ENCODE measurements around the gene SSNA1.

The SSNA1 gene

DNA sequence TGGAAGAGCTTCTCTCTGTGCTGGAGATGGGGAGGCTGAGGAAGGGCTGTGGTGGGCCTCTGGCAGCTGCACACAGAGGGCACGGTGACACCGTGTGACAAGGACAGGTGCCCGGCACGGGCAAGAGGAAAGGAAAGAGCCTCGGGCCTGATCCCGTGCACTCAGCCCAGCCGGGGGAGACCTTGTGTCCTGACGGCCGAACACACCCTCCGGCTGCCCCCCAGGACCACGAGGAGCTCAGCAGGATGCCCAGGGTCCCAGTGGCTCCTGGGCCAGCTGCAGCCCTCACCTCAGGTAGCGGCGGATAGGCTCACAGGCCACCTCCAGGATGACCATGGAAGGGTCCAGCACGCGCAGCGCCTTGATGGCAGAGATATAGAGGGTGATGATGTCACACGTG, 5.6 kb upstream of the SSNA1 start:
- DNase-seq (ENCODE audit: low read depth in 3 of 3) = no peak

DNA sequence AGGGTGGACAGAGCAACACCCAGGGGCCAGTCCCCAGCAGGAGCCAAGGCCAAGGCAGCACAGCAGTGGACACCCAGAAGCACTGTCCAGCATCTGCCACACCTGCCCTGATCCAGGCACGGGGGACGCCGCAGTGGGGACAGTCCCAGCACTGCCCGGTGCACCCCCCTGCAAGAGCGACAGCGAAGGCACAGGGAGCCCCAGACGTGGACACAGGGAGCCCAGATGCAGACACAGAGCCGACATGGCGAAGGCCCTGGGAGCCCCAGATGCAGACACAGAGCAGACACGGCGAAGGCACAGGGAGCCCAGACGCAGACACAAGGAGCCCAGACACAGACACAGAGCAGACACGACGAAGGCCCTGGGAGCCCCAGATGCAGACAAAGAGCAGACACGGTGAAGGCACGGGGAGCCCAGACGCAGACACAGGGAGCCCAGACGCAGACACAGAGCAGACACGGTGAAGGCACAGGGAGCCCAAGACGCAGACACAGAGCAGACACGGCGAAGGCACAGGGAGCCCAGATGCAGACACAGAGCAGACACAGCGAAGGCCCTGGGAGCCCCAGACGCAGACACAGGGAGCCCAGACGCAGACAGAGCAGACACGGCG, 4.4 kb upstream of the SSNA1 start:
- DNase-seq (ENCODE audit: low read depth in 3 of 3) = no peak

DNA sequence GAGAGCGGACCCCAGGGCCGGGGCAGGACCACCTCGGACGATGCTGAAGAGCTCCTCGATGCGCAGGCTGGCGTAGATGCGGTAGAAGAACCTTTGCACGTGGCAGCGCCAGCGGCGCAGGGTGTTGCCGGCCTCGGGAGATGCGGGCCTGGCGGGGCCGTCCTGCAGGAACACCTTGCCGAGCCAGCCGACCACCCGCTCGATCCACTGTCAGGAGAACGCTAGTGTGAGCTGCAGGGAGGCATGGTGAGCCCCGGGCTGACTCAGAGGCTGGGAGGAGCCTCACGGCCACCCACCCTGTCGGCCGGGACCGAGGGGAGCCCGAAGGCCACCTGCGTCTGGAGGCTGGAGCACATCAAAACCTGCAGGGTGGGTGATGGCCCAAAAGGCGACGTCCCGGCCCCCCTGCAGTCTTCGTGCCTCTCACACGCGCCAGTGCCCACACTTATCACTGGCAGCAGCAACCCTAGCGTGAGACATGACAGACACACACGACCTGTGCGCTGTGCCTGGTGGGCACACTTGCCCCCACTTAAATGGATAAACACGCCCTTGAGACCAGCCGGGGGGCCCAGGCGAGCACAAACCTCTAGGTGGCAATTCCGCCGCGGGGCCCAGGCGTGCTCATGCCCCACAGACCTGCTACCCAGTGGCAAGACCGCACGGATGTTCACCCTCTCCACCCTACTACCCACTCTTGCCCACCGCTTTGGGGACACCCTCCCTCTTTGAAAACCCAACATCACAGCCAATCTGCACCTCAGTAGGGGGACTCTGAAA, 3.4 kb upstream of the SSNA1 start:
- DNase-seq (ENCODE audit: low read depth in 3 of 3) = no peak

GRCh38 chr9:137185921-137186320, 2.6 kb upstream of the SSNA1 start:
- no peak for DNase-seq (ENCODE audit: low read depth in 3 of 3)

DNA sequence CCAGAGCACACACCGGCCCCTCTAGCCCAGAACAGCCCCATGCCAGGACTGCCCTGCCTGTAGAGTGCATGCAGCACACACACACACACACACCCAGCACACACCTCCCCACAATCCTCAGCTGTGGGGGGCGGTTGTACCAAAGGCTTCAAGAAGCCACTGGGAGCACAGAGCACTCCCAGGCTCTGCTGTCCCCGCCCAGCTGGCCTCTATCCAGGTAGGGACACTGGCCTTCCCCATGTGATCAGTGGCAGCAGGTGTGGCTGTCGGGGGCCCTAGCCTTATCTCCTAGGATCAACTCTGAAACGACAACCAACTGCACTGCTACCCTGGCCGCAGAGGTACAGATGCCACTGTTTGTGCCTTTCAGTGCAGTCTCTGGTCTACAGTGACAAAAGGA, 2.1 kb upstream of the SSNA1 start:
- no peak for DNase-seq (ENCODE audit: low read depth in 3 of 3)

- DNase-seq (ENCODE audit: low read depth in 3 of 3) = no peak
These were observed 1.1 kb upstream of the SSNA1 start for GRCh38 chr9:137187386-137187785.

DNA sequence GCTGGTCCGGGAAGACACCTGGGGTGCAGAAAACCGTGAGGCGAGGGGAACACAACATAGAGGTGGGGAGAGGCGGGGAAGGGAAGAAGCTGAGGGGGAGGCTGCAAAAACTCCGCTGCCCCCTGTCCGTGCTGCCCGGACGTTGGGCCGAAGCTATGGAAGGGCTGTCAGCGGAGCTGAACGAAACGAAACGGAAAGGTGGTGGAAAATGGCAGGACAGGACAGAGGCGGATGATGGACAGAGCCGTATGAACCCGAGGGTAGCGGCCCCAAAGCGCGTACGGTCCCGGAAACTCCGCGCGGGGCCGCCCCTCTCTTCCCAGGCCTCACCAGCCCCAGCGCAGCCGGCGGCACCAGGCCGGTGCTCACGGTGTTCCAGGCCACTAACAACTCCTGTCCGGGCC, 388 bp upstream of the SSNA1 start:
- DNase-seq (ENCODE audit: low read depth in 3 of 3) = no peak

DNA sequence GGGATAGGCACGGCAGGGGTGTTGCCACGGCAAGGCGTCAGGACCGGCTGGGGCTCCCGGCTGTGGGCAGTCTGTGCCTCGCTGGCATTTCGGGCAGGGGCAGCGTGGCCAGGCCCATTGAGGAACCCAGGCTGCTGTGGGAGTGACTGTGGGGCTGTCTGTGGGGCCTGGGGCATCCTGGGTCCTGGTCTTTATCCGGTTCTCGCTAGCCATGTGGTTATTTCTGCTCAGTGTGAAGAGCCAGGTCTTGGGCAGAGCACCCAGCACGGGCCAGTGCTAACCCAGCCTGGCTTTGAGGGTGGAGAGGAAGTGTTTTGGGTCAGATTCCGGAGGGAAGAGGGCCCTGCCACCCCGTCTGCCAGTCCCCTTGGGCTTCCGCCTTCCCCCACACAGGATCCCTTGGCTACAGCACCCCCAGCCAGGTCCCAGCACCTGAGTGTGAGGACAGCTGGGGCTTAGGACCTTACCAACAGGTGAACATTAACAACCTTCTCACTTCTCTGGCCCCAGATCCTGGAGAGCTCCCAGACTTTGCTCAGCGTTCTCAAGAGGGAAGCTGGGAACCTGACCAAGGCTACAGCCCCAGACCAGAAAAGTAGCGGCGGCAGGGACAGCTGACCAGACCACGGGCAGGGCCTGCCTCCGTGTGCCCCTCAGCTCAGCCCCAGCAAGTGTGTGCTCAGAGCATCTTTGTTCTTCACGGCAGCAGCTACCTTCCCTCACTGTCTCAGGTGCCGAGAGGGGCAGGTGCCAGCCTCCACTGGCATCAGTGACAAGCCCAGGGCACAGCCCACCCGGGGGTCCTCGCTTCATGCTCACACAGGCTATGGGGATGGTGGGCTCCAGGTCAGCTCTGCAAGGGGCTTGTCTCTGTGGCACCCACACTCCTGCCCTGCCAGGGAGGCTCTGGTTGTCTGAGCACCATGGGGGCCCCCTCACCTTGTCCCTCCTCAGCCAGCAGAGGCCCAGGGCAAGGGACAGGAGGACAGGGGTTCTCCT, 1.1 kb downstream of the SSNA1 start:
- no peak for DNase-seq (ENCODE audit: low read depth in 3 of 3)

- no peak for DNase-seq (ENCODE audit: low read depth in 3 of 3)
These were observed 1.9 kb downstream of the SSNA1 start for GRCh38 chr9:137190315-137190856.

GRCh38 chr9:137191245-137191644, 2.8 kb downstream of the SSNA1 start:
- DNase-seq (ENCODE audit: low read depth in 3 of 3) = no peak

GRCh38 chr9:137191691-137192447, 3.4 kb downstream of the SSNA1 start:
- no peak for DNase-seq (ENCODE audit: low read depth in 3 of 3)

GRCh38 chr9:137192448-137192780, 3.9 kb downstream of the SSNA1 start:
- no peak for DNase-seq (ENCODE audit: low read depth in 3 of 3)

GRCh38 chr9:137192859-137193258, 4.4 kb downstream of the SSNA1 start:
- no peak for DNase-seq (ENCODE audit: low read depth in 3 of 3)

GRCh38 chr9:137193771-137194170, 5.3 kb downstream of the SSNA1 start:
- no peak for DNase-seq (ENCODE audit: low read depth in 3 of 3)

GRCh38 chr9:137194388-137194787, 5.9 kb downstream of the SSNA1 start:
- DNase-seq (ENCODE audit: low read depth in 3 of 3) = no peak

DNA sequence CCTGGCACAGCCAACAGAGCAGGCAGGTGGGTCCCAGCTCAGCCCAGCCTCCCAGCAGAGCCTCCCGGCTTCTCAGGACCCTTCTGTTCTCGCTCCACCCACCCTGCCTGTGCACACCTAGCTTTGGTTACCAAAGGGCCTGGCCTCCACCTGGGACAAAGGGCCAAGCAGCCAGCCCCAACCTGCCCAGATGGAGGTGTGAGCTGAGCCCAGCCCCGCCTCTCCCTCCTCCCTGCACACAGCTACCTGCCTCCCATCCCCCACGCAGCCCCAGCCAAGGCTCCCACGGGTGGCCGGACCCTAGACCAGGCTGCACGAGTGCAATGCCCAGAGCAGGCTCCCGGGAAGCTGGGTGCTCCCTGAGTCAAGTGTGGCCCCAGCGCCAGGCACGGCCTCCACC, 6.4 kb downstream of the SSNA1 start:
- no peak for DNase-seq (ENCODE audit: low read depth in 3 of 3)

GRCh38 chr9:137195525-137196220, 7.2 kb downstream of the SSNA1 start:
- DNase-seq (ENCODE audit: low read depth in 3 of 3) = no peak

- no peak for DNase-seq (ENCODE audit: low read depth in 3 of 3)
These were observed 9.8 kb downstream of the SSNA1 start for GRCh38 chr9:137198051-137198901.

GRCh38 chr9:137198902-137199283, 10.4 kb downstream of the SSNA1 start:
- DNase-seq (ENCODE audit: low read depth in 3 of 3) = no peak
